ENCODE measurements around the gene TEC. TPM values are rescaled to one million over a fixed set of nuclear protein-coding genes. Genes with fewer than 3 reads are reported as not detected.

Gene TEC
- total and polyA plus RNA-seq, 2 of the 8 experiments (the other 6 are each of a cell fraction or from before 2014, with no cell fraction given) = 0.73 to 1.8 TPM

DNA sequence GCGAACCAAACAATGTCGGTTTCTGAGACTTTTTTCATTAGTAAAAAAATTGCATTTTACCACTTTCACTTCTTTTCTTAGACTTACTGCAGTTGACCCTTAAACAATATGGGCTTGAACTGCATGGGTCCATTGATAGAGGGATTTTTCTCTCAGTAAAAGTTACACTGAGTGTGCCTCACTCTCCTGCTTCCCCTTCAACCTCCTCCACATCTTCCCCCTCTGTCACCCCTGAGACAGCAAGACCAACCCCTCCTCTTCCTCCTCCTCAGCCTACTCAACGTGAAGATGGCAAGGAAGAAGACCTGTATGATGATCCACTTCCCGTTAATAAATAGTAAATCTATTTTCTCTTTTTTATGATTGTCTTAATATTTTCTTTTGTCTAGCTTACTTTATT is 43.4 kb downstream of the TEC start (continued):
- TF ChIP-seq SIN3A (conservative IDR thresholded peaks at IDR 0.05 in 1 of 2, IDR thresholded peaks at IDR 0.05 in 1 of 2; ENCODE audit: low read depth in 1 of 2, low read length in 2 of 2) = no peak
- no peak for TF ChIP-seq TAF7 (optimal IDR thresholded peaks at IDR 0.05; ENCODE audit: borderline replicate concordance, low read depth, low read length)

Data from H1 (cell line).